Measurements from ENCODE around the gene RAPGEF5.

The RAPGEF5 gene

DNA sequence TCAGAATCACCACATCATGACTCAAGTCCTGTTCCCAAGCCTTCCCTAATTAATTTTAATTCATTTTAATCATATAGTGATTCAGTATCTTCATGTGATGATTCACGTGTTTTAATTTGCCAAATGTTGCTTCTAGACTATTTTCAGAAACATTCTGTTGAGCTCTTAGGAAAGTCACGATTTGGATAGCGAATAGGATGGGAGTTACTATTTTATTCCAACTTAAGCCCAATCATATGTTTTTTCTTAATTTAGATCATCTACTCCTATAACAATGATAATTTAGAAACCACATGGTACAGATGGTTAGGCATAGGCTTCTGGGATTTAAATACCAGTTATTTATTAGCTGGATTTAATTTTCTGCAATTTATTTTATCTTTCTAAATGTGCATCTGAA lies 49.1 kb downstream of the RAPGEF5 start:
- TF ChIP-seq CTCF (IDR thresholded peaks at IDR 0.05; ENCODE audit: insufficient read depth, missing control alignments) = no peak
- FAIRE-seq (peak; percentile 48), DNase-seq (ENCODE audit: insufficient read length, low spot score) (no peak)

GRCh38 chr7:22305706-22306105 lies 51.2 kb downstream of the RAPGEF5 start:
- TF ChIP-seq CTCF (IDR thresholded peaks at IDR 0.05; ENCODE audit: insufficient read depth, missing control alignments) = no peak
- DNase-seq (ENCODE audit: insufficient read length, low spot score) = no peak
- no peak for FAIRE-seq

DNA sequence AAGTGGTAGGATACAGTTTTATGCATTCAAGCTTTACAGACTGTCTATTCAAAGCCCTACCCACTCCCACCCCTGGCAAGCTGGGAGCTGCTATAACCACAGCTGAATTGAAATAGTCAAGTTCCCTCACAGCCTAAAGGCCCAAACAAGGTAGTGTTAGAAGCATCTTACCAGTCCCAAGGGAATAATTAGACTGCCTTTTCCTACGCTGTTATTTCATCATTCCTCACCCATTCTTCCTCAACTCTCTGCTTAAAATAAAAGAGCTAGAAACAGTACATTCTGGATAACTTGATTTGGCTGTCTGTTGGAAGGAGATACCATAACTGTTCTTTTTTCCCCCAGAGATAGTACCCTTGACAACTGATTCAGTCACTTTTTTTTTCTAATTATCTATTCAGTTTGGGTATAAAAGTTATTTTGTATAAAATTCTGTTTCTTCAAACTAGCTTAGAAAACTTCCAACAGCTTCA lies 54.0 kb downstream of the RAPGEF5 start:
- TF ChIP-seq CTCF (IDR thresholded peaks at IDR 0.05; ENCODE audit: insufficient read depth, missing control alignments) = no peak
- FAIRE-seq (no peak), DNase-seq (ENCODE audit: insufficient read length, low spot score) (no peak)

- TF ChIP-seq CTCF (IDR thresholded peaks at IDR 0.05; ENCODE audit: insufficient read depth, missing control alignments) = no peak
- FAIRE-seq (no peak), DNase-seq (ENCODE audit: insufficient read length, low spot score) (no peak)
Measured at GRCh38 chr7:22302193-22302592, 54.8 kb downstream of the RAPGEF5 start.

- FAIRE-seq (no peak), DNase-seq (ENCODE audit: insufficient read length, low spot score) (no peak)
Measured at GRCh38 chr7:22301790-22302189, 55.2 kb downstream of the RAPGEF5 start.

GRCh38 chr7:22300839-22301238 lies 56.1 kb downstream of the RAPGEF5 start:
- TF ChIP-seq CTCF (IDR thresholded peaks at IDR 0.05; ENCODE audit: insufficient read depth, missing control alignments) = no peak
- FAIRE-seq (no peak), DNase-seq (ENCODE audit: insufficient read length, low spot score) (no peak)

More at GRCh38 chr7:22301790-22302189, 55.2 kb downstream of the RAPGEF5 start:
- no peak for TF ChIP-seq CTCF (IDR thresholded peaks at IDR 0.05; ENCODE audit: insufficient read depth, missing control alignments)

GRCh38 chr7:22296916-22297315 lies 60.0 kb downstream of the RAPGEF5 start:
- no peak for TF ChIP-seq CTCF (IDR thresholded peaks at IDR 0.05; ENCODE audit: insufficient read depth, missing control alignments)
- FAIRE-seq (no peak), DNase-seq (ENCODE audit: insufficient read length, low spot score) (no peak)

All from D721Med (cell line).